H4 (cell line): Measurements from ENCODE around the gene F2RL2. TPM values are rescaled to one million over a fixed set of nuclear protein-coding genes. Genes with fewer than 3 reads are reported as not detected.
"Not testable (repeated sequence)": the region's sequence is repeated elsewhere in the genome, so short reads cannot be mapped to it uniquely, and the experiment has no call there.

Experiments used
- DNase-seq: peaks from one replicate; pipeline ENCODE4 v3.0.0-alpha.2; 2015; ENCODE audit warnings: low spot score
- total RNA-seq: library from RNA; depleted of rRNA; stranded (reverse); fragments of >200 nt; shearing (Covaris generic); gene quantifications from 2 replicates; pipeline ENCODE4 v1.2.3, GENCODE V29; 2014

The F2RL2 gene
- total RNA-seq, 1 experiment from 2014 or later, result 93.9 TPM

DNA sequence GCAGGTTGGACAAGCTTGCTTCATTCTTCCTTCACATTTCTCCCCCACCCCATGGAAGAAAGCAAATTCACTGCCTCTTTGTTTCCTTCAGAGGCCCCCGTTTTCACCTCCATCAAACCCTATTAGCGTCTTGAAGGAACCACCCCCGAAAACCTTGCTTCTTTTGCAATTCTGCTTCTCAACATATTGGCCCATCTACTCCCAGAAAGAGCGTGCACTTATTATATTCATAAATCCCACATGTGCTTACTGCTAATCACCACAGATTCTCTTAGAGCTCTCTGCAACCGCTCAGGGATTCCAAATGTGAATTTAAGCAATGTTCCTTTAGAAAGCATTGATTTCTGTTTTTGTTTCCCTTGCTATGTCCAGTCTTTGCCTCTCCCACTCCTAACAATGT lies 1.1 kb downstream of the F2RL2 start:
- no peak for DNase-seq

DNA sequence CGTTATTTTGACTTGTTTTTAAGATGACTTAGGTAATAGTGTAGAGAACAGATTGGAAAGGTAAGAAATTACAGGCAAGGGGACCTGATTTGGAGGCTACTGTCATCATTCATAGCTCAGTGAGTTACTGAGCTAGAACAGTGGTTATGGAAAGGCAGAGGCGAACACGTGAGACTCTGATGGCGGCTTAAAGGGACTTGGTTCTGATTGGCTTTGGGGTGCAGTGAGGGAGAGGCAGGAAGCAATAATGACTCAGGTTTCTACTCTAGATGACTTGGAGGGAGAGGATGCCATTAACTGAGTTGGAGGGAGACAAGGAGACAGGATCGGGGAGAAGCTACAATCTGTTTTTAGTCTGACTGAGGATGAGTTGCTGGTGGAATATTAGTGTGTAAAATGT lies 3.0 kb downstream of the F2RL2 start:
- peak; percentile 21 for DNase-seq

DNA sequence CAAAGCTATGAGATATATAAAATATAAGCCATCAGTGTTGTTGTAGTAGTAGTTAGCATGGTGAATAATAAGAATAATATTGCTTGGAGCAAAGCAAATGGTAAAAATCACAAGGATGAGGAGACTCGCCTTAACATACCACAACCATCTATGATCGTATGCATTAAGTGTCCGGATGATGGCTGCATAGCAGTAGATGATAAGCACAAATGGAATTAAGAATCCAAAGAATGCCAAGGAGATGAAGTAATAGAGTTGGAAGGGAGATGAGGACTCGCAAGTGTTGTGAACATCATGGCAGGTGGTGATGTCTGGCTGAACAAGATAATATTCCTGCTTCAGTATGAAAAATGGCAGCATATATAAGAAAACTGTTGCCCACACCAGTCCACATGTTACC lies 5.5 kb downstream of the F2RL2 start:
- no peak for DNase-seq

DNA sequence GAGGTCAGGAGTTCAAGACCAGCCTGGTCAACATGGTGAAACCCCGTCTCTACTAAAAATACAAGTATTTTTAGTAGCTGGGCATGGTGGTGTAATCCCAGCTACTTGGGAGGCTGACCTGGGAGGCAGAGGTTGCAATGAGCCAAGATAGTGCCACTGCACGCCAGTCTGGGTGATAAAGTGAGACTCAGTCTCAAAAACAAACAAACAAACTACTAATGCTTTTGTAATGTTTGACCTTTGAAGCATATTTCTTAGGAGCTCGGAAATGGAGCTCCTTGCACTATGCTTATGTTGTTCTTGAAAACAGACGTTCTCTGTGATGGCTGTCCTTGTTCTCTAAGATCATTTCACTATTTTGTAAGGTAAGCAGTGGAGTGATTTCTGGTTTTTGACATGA lies 6.0 kb downstream of the F2RL2 start:
- DNase-seq, result no peak

DNA sequence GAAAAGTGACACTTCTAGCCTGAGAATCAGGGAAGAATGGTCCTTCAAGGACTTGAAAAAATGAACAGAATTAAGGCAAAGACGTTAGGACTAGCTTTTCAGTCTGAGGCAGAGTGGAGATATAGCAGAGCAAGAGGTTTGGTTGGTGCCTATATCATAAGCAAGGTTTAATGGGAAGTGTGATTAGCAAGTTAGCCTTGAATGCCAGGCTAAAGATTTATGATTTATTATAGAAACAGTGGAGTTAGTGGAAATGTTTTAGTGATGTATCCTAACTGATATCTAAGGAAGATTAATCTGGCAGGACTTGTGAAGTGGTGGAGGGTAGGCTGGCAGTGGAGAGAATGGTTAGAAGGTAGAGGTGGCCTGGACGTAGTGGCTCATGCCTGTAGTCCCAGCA lies 7.0 kb downstream of the F2RL2 start:
- no peak for DNase-seq

DNA sequence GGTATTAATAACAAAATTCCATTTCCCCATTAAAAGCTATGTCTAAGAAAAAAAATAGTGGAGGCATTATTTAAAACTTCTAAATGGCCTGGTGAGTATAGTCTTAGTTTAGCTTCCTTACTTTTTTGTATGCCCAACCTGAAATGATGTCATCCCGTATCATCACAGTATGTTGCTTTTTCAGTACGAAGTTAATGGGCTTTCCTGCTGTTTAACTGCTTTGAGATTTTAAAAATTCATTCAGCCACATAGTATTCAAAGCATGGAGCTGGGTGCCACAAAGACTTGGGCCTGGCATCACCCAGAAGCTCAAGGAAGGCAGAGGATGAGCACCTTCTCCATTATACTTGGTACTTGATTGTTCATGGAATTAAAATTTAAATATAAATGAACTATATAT lies 7.4 kb downstream of the F2RL2 start:
- DNase-seq, result no peak

DNA sequence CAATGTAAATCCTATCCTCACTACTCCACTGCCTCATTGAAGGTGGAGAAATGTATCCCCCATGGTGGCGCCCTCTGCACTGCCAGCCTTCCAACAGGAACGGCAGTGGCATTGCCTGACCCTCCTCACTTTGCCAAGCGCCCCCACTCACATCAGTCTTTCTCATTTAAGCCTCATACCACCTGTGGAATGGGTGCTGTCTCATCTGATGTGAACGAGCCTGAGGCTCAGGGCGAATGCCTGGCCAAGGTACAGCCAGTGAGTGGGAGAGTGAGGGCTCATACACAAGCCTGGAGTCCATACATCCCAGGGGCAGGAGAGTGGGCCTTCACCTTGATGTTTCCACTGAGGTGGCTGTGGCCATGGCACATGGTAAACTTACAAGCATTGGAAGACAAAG lies 10.3 kb downstream of the F2RL2 start:
- DNase-seq, result no peak

DNA sequence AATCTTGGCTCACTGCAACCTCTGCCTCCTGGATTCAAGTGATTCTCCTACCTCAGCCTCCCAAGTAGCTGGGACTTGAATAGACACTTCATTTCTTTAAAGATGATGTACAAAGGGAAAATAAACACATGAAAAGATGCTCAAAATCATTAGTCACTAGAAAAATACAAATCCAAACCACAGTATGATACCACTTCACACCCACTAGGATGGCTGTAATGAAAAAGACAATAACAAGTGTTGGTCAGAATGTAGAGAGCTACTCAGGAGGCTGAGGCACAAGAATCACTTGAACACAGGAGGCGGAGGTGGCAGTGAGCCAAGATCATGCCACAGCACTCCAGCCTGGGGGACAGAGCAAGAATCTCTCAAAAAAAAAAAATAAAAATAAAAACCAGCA lies 13.0 kb downstream of the F2RL2 start:
- DNase-seq, result no peak

DNA sequence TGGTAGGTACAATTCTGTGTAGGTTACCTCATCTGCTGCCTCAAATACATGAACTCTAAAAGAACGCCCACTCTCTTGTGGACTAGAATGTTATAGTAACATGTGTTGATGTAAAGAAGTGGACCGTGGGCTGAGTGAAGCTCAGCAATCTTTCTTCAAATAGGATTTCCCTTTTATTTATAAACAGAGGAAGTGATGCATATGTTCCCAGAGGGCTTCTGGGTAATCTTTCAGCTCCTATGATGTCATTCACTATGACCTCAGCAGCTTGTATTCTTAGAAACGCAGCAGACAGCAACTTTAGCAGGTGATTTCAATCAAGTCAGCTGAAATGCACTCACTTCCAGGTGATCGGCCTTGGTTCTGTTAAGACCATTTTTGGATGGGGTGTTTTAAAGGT lies 14.4 kb downstream of the F2RL2 start:
- peak; percentile 72 for DNase-seq

DNA sequence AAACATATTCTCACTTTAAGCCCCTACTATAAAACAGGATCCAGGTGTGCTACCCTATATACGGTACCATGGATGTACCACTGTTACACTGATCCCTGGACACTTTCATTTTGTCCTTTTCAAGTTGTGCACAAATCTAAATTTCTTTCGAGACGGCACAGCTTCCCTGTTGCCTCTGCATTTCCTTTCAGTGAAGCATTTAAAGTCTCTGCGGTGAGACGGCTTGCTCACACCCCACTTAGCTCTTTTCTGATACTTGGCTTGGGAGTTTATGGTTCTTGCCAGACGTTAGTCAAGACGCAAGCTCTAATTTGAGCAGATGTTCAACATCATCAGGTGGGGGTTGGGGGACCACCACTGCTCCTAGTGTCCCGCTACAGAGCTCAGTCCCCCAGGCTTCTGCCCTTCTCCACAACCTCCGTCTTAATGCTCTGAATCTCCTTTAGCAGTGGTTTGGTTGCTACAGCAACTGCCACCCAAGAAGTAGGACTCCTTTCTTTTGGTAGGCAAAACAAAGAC lies 15.8 kb downstream of the F2RL2 start:
- DNase-seq, result no peak

DNA sequence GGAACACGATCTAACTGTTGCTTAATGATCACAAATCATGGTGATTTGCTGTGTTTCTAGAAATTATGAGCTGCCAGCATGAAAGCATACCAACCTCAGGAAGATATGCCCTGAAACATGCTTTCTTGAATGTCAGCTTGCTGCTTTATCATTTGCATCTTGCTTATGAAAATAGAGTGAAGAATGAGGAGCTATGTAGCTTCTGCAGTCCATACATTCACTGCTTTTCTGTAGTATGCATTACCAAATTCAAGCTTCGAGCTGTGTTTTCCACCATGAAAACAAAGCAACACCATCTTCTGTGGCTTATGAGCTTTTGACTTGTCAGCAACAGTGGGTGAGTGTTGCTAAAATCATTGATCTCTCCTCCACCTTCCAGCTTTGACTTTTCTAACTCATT lies 16.5 kb downstream of the F2RL2 start:
- DNase-seq, result no peak

DNA sequence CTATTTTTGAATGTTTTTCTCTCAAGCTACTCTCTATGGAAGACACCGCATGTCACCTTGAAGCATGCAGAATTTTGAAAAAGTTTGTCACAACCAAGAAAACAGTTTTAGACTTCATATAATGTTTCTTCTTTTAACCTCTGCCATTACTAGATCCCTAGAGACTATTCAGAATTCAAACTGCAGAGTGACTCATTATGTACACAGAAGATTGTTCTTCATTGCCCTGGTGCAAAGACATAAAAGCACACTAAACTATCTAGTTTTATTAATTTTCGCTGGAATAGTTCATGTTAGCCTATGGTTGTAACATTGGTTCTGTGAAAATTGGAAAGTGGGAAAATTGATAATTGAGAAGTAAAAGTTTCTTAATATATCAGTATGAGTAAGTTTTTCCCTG lies 18.4 kb downstream of the F2RL2 start:
- no peak for DNase-seq

DNA sequence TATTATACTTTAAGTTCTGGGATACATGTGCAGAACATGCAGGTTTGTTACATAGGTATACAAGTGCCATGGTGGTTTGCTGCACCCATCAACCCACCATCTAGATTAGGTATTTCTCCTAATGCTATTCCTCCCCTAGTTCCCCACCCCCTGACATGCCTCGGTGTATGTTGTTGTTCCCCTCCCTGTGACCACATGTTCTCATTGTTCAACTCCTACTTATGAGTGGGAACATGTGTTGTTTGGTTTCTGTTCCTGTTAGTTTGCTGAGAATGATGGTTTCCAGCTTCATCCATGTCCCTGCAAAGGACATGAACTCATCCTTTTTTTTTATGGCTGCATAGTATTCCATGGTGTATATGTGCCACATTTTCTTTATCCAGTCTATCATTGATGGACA lies 19.2 kb downstream of the F2RL2 start:
- not testable (repeated sequence) for DNase-seq

DNA sequence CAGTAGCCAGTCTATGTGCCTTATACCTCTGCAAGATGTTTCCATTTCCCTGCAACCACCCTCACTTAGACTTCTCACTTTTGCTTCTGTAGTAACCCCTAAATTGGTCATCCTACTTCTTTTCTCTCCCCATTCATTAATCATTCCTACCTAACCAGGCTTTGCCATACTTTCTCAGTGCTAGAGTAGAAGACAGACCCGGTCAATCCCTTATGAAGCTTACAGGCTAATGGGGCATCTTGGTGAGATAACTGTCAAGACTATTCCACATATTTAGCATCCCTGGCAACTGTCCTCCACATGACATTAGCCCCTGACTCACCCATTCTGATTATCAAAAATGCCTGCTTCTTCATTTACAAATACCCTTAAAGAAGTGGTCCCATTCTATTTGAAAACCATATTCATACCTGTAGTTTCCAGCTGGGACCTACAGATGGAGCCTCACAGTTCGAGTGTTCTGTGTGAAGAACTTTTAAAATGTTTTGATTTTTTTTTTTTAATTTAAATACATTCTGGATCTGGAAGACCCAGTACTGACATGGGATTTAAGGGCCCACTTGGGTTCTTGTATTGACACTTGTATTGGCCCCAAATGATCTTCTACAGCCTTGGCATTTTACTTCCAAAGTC lies 21.0 kb downstream of the F2RL2 start:
- DNase-seq, result no peak

DNA sequence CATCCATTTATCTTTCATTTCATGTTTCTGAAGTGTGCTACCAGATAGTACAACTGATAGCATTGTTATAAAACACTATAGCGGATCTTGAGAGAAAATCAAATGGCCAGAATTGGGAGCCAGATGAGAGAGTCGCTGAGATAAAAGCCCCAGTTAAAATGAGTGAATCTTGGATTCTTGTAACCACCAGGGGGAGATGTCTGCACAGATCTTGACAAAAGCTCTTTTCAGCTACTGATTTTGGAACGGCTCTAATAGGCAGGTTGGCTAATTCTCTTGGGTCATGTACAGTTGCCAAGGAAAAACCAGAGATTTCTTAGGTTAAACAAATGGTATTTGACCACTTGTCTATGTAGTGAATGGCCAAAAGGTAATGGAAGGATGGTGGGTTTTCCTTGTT lies 21.7 kb downstream of the F2RL2 start:
- peak; percentile 64 for DNase-seq

DNA sequence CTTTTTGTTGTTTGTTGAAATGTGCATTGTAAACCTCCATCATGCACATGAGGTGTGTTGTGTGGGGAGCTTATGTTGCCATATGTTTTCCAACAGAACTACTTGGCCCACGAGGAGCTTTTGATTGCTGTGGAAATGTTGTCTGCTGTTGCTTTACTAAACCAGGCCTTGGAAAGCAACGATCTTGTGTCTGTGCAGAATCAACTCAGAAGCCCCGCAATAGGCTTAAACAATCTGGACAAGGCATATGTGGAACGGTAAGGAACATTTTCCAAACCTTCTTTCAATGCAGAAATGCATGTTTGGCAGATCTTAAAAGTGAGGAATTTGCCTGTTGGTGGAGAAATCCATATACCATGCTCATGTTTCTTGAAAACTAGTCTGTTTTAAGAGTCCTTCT lies 22.5 kb downstream of the F2RL2 start:
- DNase-seq, result no peak

DNA sequence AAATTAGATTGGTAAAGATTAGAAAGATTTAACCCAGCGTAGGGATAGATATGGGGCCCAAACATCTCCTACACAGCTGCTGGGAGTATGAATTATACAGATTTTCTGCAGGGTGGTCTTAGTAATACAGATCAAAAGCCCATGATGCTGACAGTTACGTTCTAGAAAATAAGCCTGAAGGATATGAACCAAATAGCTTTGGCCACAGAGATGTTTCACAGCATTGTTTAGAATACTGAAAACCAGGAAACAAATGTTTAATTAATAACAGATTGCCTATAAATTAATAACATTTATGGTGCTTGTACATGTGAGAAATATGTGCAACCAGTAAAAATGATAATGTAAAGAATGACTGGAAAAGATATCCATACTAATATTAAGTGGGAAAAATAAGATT lies 24.7 kb downstream of the F2RL2 start:
- DNase-seq, result no peak

DNA sequence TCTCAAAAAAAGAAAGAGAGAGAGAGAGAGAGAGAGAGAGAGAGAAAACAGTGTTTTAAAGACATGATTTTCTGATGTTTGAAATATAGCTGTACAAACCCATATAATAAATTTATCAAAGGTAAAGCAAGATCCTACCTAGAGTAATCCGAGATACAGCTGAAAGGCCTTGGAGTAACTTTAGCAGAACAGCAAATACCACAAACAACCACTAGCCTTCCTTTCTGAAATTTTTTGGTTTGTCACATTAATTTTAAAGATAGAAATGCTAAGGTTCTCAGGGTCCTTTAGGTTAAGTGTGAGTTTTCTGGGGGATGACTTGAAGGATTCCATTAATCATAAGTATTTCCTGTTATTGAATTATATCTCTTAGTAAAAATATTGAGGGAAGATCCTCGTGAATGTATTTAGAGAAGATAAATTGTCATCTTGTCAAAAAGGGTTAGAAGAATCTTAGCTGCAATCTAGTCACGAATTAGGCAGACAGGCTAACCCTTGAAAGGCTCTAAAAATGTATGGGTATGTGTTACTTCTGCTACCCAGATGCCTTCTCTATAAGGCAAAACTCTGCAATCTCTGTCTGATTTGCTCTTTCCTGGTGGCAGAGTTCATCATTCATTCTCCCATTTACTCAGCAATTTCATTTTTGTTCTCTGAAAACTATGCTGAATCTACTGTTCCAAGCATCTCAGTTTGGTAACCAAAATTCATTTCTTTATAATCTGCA lies 27.3 kb downstream of the F2RL2 start:
- no peak for DNase-seq

DNA sequence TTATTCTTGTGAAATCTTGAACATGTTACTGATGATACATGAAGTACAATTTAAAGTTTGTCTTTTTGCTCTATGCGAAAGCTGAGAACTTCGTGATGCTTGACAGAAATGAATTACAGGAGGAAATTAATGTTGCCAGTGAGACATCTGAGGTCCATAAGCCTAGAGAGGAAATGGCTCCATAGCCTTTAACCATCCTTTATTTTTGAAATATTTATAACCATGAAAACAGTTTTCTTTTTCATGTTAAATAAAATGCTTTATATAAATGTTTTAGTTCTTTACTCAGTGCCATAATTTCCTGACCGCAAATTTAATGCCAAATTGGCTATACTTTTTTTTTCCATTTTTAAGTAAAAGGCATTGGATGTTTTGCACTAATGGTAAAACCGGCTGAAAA lies 29.1 kb downstream of the F2RL2 start:
- DNase-seq, result no peak

DNA sequence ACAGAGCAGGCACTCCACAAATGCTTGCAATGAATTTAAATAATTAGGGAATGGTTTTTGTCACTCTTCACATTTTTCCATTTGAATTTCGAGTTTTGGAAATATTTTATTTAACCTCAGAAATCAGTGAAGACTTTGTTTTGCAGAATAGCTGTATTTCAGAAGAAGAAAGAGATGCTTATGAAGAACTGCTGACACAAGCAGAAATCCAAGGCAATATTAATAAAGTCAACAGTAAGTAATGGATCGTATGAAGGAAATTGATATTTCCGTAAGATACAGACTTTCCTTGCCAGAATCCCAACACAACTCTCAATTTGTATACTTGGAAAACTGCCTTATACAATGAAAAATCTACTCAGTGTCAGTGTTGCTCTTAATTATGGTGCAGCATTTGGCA lies 30.5 kb downstream of the F2RL2 start:
- no peak for DNase-seq

DNA sequence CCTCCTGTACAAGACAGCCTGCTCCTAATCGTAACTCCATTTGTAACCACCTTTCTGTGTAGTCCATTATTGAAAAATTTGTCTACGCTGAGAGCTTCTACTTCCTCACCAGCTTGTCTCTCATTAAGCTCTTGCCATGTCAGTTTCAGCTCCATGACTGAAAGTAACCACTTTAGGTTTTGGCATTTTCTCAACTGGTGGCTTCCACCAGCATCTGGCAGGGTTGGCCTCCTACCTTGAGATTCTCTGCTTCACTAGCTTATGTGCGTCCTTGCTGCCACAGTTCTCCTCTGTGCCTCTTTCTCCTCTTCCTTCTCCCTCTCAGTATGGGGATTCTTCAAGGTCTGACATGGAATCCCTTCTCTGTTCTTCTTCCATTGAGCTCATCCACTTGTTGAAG lies 31.8 kb downstream of the F2RL2 start:
- DNase-seq, result no peak

DNA sequence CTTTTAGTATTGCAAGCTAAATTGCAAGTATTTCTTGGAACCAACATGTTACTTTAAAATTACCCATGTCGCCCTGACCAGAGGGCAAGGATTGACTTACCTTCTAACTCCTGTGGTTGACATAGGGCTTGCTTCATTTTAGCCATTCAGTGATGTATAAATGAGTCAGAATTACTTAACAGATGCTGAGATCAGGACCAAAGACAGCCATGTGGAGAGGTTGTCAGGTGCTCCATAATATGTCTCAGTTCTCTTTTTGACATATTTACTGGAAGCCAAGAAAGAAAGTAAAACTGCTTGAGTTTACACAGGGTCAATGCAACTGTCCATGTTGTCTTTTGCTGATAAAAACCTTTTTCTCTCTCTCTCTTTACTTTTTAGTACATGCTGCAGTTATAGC lies 33.2 kb downstream of the F2RL2 start:
- DNase-seq, result no peak

DNA sequence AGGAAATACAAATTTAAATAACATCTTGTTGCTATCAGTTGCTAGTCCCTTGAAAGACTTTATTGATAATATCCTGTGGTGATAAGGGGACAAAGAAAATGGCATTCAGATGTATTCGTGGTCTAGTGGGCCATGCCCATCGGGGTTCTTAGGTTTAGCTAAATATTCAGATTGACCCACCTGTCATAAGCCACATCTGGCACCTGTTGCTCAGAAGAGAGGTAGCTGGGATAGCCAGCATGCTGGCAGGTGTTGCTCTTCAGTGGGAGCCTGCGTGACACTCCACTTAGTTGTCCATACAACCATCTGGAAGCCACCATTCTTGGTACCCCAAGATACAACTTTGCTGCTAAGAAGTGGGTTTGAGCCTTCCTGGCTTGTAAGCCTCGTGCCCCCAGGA lies 36.7 kb downstream of the F2RL2 start:
- DNase-seq, result no peak

DNA sequence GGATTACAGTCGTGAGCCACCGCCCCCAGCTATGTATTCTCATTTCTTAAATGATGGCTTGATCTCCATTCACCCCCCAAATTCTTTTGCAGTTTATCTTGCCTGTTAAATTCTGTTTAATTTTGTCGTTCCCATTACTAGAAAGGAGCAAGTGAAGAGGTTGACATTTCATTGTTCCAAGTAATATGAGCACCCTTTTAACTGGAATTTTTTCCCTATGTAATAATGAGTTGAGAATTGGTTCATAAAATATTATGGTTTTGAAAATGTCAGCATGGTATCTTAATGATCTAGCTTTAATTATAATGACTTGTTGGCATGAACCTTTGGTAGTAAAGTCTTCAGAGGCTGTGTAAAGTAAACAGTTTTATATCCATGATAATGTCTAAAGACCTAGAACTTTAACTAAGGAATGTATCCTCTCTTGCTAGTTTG lies 37.4 kb downstream of the F2RL2 start:
- DNase-seq, result no peak
